ENCODE data around the gene DPP3. TPM values are rescaled to one million over a fixed set of nuclear protein-coding genes. Genes with fewer than 3 reads are reported as not detected.

DPP3 gene
- total RNA-seq, 1 donor: 35.8 TPM

DNA sequence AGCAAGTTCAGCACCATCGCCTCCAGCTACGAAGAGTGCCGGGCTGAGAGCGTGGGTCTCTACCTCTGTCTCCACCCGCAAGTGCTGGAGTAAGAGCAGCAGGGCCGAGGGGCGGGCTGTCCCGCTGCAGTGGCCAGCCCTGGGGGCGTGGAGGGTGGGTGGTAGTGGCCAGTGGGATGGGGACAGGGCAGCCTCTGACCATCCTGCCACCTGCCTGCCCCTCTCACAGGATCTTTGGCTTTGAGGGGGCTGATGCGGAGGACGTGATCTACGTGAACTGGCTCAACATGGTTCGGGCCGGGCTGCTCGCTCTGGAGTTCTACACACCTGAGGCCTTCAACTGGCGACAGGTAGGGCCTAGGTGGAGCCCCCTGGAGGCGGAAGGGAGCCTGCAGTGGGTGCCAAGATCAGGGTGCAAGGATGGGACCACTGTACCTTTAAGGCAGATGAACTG is 15.2 kb downstream of the DPP3 start:
- H3K27me3 ChIP-seq (ENCODE audit: insufficient read depth, low read length): no peaks in the 10 kb centered on the region
- no peak overlapping the region for H2AFZ ChIP-seq (ENCODE audit: low read length)
- no peak overlapping the region for H3K4me2 ChIP-seq (ENCODE audit: insufficient read depth, low read length)
- H3K79me2 ChIP-seq (ENCODE audit: insufficient read depth, low read length): no peaks in the 10 kb centered on the region
- peak; percentile 38 for DNase-seq (ENCODE audit: insufficient read length, low spot score, missing footprints)
- H3K27ac ChIP-seq (ENCODE audit: low read depth, low read length): no peak overlapping the region
- no peaks in the 10 kb centered on the region for H3K4me1 ChIP-seq (ENCODE audit: insufficient read depth, low read length)
- H3K36me3 ChIP-seq (ENCODE audit: insufficient read depth, low read length): peaks cover 33% of the 10 kb centered on the region
- no peaks in the 10 kb centered on the region for H3K9me3 ChIP-seq (ENCODE audit: low read depth, low read length)
- no peaks in the 10 kb centered on the region for H4K20me1 ChIP-seq (ENCODE audit: insufficient read depth, low read length)
- TF ChIP-seq, protein P1, sequence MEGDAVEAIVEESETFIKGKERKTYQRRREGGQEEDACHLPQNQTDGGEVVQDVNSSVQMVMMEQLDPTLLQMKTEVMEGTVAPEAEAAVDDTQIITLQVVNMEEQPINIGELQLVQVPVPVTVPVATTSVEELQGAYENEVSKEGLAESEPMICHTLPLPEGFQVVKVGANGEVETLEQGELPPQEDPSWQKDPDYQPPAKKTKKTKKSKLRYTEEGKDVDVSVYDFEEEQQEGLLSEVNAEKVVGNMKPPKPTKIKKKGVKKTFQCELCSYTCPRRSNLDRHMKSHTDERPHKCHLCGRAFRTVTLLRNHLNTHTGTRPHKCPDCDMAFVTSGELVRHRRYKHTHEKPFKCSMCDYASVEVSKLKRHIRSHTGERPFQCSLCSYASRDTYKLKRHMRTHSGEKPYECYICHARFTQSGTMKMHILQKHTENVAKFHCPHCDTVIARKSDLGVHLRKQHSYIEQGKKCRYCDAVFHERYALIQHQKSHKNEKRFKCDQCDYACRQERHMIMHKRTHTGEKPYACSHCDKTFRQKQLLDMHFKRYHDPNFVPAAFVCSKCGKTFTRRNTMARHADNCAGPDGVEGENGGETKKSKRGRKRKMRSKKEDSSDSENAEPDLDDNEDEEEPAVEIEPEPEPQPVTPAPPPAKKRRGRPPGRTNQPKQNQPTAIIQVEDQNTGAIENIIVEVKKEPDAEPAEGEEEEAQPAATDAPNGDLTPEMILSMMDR (IDR thresholded peaks at IDR 0.05; ENCODE audit: extremely low read depth, low read depth, low read length): peak; percentile 19
- H3K4me3 ChIP-seq (ENCODE audit: insufficient read depth, low read length): no peak overlapping the region

DNA sequence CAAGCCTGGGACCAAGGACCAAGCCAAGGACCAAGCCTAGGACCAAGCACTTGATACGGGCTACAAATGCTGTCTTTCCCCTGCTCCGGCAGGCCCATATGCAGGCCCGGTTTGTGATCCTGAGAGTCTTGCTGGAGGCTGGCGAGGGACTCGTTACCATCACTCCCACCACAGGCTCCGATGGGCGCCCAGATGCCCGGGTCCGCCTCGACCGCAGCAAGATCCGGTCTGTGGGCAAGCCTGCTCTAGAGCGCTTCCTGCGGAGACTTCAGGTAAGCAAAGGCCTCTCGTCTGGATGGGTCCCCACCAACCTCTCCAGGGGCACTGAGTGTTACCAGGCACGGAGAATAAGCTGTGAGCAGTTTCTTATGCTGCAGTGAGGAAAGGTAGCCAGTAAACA is 17.0 kb downstream of the DPP3 start:
- H3K9me3 ChIP-seq (ENCODE audit: low read depth, low read length): no peaks in the 10 kb centered on the region
- H3K4me3 ChIP-seq (ENCODE audit: insufficient read depth, low read length): no peak overlapping the region
- no peaks in the 10 kb centered on the region for H3K79me2 ChIP-seq (ENCODE audit: insufficient read depth, low read length)
- H4K20me1 ChIP-seq (ENCODE audit: insufficient read depth, low read length): no peaks in the 10 kb centered on the region
- DNase-seq (ENCODE audit: insufficient read length, low spot score, missing footprints): peak; percentile 32
- no peak overlapping the region for H3K4me2 ChIP-seq (ENCODE audit: insufficient read depth, low read length)
- H3K27ac ChIP-seq (ENCODE audit: low read depth, low read length): no peak overlapping the region
- no peak overlapping the region for H2AFZ ChIP-seq (ENCODE audit: low read length)
- peaks cover 29% of the 10 kb centered on the region for H3K36me3 ChIP-seq (ENCODE audit: insufficient read depth, low read length)
- TF ChIP-seq, protein P1 (IDR thresholded peaks at IDR 0.05; ENCODE audit: extremely low read depth, low read depth, low read length): no peak
- H3K4me1 ChIP-seq (ENCODE audit: insufficient read depth, low read length): no peaks in the 10 kb centered on the region
- no peaks in the 10 kb centered on the region for H3K27me3 ChIP-seq (ENCODE audit: insufficient read depth, low read length)

DNA sequence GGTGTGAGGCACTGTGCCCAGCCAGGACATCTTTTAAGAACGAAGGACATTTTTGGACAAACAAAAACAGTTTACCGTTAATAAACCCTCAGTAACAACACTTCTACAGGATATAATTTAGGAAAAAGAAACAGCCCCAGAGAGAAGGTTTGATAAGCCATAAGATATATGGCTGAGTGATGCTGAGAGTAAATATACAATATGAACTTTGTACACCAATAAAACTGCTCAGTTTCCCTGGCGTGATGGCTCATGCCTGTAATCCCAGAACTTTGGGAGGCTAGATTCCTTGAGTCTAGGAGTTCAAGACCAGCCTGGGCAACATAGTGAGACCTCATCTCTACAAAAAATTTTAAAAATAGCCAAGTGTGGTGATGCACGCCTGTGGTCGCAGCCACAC is 18.3 kb downstream of the DPP3 start:
- peak; percentile 29 for DNase-seq (ENCODE audit: insufficient read length, low spot score, missing footprints)
- Histone ChIP-seq H3K4me3 (ENCODE audit: insufficient read depth, low read length) (no peak overlapping the region), H3K79me2 (ENCODE audit: insufficient read depth, low read length) (no peaks in the 10 kb centered on the region), H3K4me1 (ENCODE audit: insufficient read depth, low read length) (no peaks in the 10 kb centered on the region), H2AFZ (ENCODE audit: low read length) (no peak overlapping the region), H3K27ac (ENCODE audit: low read depth, low read length) (no peak overlapping the region), H3K4me2 (ENCODE audit: insufficient read depth, low read length) (no peak overlapping the region), H3K27me3 (ENCODE audit: insufficient read depth, low read length) (no peaks in the 10 kb centered on the region), H3K36me3 (ENCODE audit: insufficient read depth, low read length) (peaks cover 19% of the 10 kb centered on the region), H3K9me3 (ENCODE audit: low read depth, low read length) (no peaks in the 10 kb centered on the region), H4K20me1 (ENCODE audit: insufficient read depth, low read length) (no peaks in the 10 kb centered on the region)
- TF ChIP-seq, protein P1 (IDR thresholded peaks at IDR 0.05; ENCODE audit: extremely low read depth, low read depth, low read length): no peak

DNA sequence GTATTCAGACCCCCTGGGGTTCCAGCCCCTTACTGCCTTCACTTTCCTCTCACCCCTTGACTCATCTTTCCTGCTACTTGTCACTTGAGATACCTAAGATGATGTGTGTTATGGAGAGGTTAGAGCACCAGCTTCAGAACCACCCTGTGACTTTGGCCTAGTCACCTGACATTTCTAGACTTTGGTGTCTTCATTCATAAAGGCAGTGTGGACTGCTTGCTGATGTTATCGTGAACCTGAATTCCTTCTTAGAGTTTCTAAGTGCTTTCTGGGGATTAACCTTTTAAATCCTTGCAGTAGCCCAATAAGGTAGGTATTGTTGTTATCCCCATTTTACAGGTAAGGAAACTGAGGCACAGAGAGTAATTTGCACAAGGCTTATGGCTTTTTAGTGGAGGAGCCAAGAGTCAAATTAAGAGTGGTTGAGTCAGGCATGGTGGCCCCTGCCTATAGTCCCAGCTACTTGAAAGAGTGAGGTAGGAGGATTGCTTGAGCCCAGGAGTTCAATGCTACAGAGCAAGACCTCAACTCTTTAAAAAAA is 25.1 kb downstream of the DPP3 start:
- H3K27me3 ChIP-seq (ENCODE audit: insufficient read depth, low read length): no peaks in the 10 kb centered on the region
- H3K4me1 ChIP-seq (ENCODE audit: insufficient read depth, low read length): peaks cover 3% of the 10 kb centered on the region
- no peaks in the 10 kb centered on the region for H3K9me3 ChIP-seq (ENCODE audit: low read depth, low read length)
- no peaks in the 10 kb centered on the region for H3K79me2 ChIP-seq (ENCODE audit: insufficient read depth, low read length)
- no peak overlapping the region for H3K4me3 ChIP-seq (ENCODE audit: insufficient read depth, low read length)
- TF ChIP-seq, protein P1 (IDR thresholded peaks at IDR 0.05; ENCODE audit: extremely low read depth, low read depth, low read length): no peak
- H3K36me3 ChIP-seq (ENCODE audit: insufficient read depth, low read length): peaks cover 12% of the 10 kb centered on the region
- no peak for DNase-seq (ENCODE audit: insufficient read length, low spot score, missing footprints)
- no peaks in the 10 kb centered on the region for H4K20me1 ChIP-seq (ENCODE audit: insufficient read depth, low read length)
- H3K4me2 ChIP-seq (ENCODE audit: insufficient read depth, low read length): no peak overlapping the region
- no peak overlapping the region for H2AFZ ChIP-seq (ENCODE audit: low read length)
- no peak overlapping the region for H3K27ac ChIP-seq (ENCODE audit: low read depth, low read length)
